ENCODE results near the gene CDKN3.

Gene CDKN3, protein sequence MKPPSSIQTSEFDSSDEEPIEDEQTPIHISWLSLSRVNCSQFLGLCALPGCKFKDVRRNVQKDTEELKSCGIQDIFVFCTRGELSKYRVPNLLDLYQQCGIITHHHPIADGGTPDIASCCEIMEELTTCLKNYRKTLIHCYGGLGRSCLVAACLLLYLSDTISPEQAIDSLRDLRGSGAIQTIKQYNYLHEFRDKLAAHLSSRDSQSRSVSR

GRCh38 chr14:54396493-54397335 is at the start of gene CDKN3:
TSS of gene CDKN3 (plus strand) at chr14:54397007. CDS start at chr14:54397069, 62 bp downstream.
- DNase-seq (ENCODE audit: low read depth), result peak; percentile 92

DNA sequence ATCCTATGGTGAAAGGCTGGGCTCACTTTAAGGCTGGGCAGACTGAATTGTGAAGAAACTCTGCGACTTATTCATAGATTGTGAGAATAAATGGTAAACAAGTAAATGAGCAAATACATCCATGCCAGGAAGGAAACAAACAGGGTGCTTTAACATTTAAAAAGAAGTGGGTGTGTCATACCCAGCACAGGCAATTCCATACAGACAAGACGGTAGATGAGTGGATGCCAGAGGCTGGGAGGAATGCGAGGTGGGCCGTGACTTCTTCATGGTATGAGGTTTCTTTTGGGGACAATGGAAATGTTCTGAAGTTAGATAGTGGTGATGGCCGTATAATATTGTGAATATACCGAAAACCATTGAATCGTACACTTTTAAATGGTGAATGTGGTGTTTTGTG is 49.8 kb upstream of the CDKN3 start:
- no peak for DNase-seq (ENCODE audit: low read depth)

DNA sequence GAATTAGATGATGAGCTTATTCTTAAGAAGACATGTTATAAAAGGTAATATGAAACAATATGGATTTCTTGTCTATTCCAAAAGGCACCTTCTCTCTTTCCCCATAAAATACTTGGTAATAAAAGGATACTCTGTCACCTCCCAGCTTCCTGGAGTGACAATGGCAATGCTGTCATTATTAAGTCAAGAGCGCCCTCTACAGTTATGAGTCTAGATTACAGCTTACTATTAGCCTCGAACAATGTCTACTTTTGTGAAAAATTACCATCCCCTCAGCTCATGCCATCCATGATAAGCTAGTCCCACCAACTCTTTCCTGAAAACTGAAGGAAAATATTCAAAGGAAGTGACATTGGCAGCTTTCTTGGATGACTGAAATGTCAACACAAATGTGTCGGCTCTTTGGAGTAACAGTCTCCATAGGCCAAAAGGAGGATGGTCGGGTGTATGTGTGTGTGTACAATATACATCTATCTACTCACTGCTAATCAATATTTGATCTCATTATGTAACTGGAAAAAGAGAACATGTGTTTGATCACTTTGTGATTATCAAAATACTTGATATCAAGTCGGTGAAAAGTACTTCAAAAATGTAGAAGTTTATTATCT is 48.7 kb upstream of the CDKN3 start:
- DNase-seq (ENCODE audit: low read depth), result no peak

DNA sequence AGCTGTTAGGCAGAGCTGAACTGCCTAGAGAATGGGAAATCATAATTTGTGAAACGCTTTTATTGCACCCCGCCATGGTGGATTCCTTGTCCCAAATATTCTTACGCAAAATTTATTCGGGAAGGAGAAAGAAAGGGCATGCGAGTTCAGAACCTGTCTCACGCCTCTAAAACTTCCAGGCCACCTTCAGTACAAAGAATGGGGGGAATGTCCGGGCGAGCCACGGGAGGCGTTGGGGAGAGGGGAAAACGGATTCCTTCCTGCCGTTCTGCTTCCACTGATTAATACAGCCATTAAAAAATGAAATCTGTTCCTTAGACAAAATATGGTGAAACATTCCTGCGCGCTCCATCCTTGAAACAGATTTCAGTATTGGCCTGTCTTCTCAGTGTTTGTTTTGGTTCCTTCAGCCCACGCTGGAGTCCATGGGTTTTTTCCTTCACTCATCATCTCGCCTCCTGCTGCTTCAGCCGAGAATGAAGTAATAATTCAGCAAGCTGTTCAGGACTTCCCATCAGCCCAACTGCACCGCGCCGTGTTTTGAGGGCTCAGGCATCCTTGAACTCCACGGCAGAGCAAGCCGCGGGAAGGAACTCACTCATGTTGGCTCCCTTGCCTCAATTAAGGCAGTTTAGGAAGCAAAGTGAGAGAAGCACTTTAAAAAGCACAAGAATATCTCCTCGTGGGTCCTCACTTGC is 47.7 kb upstream of the CDKN3 start:
- no peak for DNase-seq (ENCODE audit: low read depth)

- DNase-seq (ENCODE audit: low read depth), result no peak
Observed at GRCh38 chr14:54349713-54350112, 47.1 kb upstream of the CDKN3 start.

DNA sequence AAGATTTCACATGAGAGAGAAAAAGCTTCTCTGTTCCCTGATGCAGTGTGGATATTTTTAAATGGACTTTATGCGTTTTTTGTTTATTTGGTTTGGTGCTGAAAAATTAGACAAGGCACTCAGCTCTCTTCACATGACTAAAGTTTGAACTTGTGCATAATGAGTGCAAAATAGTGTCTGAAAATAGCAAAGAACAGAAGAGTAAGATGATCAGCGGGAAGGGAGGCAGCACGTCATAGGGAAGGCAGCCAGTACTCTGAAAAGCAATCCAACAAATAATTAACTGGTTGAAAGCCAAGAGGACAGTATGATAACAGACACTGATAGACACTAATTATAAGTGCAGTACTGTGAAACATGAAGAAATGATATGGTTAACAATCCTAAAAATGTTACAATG is 46.6 kb upstream of the CDKN3 start:
- DNase-seq (ENCODE audit: low read depth), result no peak

DNA sequence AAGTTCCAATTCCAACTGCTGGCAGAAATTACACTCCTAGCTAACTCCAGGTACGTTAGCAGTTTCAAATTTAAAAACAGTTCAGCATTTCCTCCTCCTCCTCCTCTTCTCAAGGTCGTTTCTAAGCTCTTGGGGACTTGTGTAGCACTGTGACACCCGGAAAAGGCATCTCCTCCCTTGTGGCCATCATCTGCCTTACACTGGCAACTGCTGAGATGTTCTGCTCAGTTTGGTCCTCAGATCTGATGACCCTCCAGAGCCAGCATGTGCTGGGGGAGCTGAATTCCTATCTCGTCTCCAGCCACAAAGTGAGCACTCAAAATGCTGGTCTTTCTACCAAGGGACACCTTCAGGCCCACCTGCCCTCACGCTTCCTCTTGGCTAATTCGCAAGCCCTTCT is 43.5 kb upstream of the CDKN3 start:
- DNase-seq (ENCODE audit: low read depth), result no peak

DNA sequence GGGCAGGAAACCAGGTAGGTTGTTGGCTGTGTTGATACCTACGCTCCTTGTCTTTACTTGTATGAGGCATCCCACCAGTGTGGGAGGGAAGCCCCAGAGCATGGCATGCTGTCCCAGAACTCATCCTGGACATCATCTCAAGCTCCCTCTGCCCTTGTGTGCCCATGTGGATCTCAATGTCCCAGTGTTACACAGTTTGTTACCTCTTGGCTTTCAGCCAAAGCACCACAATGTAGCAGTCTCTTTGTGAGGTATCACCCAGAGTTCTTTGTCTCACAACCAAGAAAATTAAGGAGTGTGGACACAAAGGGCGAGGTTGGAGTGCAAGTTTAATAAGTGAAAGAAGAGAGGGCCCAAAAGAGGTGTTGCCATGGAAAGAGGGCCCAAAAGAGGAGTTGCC is 43.1 kb upstream of the CDKN3 start:
- no peak for DNase-seq (ENCODE audit: low read depth)

DNA sequence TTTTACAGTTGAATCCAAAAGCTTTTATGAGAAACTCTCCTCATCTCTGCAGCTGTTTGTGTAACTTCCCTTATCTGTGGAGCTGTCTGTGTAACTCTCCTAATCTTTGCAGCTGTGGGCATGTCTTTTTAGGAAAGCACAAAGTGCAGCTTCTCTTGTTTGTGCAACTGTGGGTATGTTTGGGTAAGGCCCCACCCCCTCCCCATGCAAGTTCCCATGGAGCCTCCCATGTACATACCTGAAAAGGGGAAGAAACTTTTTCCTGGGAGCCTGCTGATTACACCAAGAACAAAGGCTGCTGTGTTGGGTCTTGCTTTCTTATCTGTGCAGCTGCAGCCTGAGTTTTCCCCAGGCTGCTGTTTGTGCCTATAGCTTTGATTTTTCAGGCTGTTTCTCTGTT is 42.7 kb upstream of the CDKN3 start:
- DNase-seq (ENCODE audit: low read depth), result no peak

- DNase-seq (ENCODE audit: low read depth), result no peak
Observed at GRCh38 chr14:54354968-54355641, 41.7 kb upstream of the CDKN3 start.

DNA sequence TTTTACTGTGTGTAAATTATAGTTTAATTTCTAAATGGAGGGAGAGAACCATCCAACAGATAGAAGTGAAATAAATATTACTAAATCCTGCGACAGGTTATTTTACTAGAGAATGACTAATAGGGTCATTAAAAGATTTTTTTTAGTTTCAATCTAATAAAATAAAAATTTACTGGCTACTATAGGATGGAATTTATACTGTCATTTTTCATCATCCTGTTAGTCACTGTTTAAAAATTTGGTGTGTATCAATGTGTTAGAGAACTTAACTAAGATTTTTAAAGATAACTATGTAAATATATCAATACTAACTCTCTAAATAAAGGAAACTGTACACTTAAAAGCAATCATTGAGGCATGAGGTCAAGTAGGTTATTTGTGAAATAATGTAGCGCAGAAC is 41.1 kb upstream of the CDKN3 start:
- no peak for DNase-seq (ENCODE audit: low read depth)

GRCh38 chr14:54356172-54356571 is 40.6 kb upstream of the CDKN3 start:
- DNase-seq (ENCODE audit: low read depth), result no peak

- no peak for DNase-seq (ENCODE audit: low read depth)
Observed at GRCh38 chr14:54360667-54361066, 36.1 kb upstream of the CDKN3 start.

DNA sequence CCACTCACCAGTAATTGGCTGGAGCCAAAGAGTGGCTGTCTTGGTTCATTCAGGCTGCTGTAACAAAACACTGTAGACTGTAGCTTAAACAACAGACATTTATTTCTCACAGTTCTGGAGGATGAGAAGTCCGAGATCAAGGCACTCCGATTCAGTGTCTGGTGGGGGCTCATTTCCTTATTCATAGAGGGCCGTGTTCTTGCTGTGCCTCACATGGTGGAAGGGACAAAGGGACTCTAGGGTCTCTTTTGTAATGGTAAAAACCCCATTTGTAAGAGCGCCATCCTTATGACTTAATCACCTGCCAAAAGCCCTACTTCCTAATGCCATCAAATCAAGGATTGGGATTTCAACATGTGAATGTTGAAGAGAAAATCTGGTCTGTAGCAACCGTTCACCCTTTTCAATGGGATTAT is 34.7 kb upstream of the CDKN3 start:
- DNase-seq (ENCODE audit: low read depth), result no peak

DNA sequence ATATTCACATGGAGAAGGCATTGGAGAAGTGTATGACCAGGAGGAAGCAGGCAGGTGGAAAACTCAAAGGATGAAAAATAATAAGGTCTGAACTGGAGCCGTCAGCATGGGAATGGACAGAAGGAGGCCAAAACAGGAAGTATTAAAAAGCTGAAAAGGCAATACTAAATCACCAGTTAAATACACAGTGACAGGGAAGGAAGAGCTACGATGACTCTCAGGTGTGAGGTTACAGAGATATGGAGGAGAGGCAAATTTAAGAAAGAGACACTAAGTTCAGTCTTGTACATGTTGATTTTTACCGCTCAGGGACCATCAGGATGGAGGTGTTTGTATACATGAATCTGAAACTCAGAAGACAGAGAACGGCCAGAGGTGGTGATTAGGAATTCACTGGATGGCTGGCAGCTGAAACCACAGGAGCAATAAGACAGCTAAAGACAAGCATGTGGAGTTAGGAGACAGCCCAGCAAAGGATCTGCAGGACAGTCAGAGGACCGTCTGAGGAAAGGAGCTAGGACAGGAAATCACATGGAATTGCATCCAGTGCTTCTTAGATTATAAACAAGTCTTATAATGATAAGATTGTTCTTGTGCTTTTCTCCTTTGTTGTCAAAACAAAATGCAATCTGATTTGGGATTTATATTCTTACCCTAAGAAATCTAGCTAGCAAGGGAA is 33.9 kb upstream of the CDKN3 start:
- DNase-seq (ENCODE audit: low read depth), result no peak

- DNase-seq (ENCODE audit: low read depth), result no peak
Observed at GRCh38 chr14:54364555-54365415, 32.0 kb upstream of the CDKN3 start.

DNA sequence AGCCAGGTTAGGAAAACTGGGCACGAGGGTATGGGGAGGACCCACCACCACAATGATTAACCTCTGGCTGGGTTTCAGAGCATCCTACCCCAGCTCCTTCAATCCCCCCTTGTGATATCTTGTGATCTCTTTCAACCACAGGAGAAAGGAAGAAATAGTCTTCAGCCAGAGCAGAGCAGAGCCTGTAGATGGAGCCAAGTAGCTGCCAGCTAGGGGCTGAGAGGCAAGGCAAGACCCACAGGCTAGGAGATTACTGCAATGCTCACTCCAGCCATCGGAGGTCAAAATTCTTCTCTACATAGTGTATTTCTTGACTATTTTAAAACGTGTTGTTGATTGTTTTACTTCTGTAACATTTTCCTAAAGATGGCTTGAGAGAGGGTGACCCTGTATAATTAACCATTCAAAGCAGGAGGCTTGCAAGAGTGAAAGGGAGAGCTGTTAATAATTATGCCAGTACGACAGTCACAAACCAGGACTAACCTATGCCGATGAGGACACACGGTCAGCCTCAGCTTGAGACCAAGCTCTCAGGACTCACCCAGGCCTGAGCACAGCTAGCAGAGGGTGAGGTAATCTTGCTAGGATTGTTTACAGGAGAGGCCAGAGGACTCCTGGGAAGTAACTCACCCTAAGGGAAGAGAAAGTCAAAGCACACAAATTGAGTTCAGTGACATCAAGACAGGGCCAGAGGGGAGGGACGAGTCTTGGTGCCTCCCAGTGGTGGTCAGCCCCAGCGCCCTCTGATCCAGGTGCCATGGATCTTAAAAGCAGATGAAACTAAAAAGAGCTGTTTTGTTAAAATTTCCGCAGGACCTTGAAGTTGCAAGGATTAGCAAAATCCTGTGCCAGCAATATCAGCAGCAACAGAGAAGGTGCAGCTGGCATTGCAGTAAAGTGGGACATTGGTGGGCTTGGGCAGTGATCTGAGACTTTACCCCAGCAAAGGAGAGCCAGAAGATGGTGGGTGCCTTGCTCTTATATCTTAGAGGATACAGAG is 29.8 kb upstream of the CDKN3 start:
- DNase-seq (ENCODE audit: low read depth), result no peak

DNA sequence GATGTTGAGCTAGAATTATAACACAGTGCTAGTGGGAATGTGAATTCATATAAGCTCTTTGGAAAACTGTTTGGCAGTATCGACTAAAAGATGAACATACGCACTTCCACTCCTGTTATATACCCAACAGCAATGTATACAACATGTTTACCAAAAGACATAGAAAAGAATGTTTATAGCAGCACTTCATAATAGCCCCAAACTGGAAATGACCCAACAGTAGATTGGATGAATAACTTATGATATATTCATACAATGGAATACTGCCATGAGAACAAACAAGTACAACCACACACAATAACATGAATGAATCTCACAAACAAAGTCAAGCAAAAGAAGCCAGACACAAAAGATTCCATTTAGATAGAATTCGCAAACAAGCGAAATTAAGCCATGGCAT is 28.5 kb upstream of the CDKN3 start:
- DNase-seq (ENCODE audit: low read depth), result no peak

DNA sequence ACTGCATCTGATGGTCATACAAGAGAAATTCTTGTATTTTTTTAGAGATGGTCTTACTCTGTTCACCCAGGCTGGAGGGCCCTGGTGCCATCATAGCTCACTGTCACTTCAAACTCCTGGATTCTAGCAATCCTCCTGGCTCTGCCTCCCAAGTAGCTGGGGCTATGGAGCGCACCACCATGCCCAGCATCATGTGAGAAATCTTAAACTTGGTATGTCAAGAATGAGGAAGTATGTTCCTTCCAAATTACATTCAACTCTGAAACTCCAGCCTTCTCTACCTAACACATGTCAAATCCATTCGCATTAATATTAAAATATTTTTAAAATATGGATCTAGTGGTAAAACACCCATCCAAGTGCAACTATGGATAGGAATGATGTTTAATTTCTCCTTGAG is 27.5 kb upstream of the CDKN3 start:
- no peak for DNase-seq (ENCODE audit: low read depth)
